GM12875 (cell line): ENCODE data around the gene PRELID3B.

Experiments used
- H3K4me3 ChIP-seq: one replicate; pipeline ENCODE4 v1.5.1; 2011; ENCODE audit warnings: low read depth, low read length, control low read depth
- CTCF ChIP-seq: IDR thresholded peaks from 2 replicates; pipeline ENCODE4 v1.5.1; 2011; ENCODE audit warnings: low read depth, mild to moderate bottlenecking, control low read depth, inconsistent platforms, low read length, moderate library complexity, borderline replicate concordance; ENCODE audit not compliant: insufficient read depth

The PRELID3B gene

GRCh38 chr20:59081036-59081435, 38.5 kb upstream of the PRELID3B start:
- H3K4me3 ChIP-seq, result no peak overlapping the region
- TF ChIP-seq CTCF, result no peak

DNA sequence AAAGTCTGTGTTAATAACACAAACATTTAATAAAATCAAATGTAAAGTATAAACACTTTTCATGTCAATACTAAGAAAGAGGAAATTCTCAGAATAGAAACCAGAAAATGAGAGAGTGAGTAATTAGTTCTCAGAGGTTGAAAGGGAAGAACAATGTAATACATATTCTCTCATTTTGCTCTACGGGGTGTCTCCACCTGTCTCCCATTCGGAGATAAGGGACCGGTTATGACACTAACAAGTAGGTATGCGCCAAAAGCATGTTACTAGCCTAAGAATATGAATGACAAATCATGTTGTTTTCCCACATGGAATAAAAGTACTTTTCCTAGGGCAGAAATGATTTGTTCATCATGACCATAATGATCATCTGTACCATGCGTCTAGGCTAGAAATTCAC, 35.6 kb upstream of the PRELID3B start:
- H3K4me3 ChIP-seq, result no peak overlapping the region
- TF ChIP-seq CTCF, result no peak

DNA sequence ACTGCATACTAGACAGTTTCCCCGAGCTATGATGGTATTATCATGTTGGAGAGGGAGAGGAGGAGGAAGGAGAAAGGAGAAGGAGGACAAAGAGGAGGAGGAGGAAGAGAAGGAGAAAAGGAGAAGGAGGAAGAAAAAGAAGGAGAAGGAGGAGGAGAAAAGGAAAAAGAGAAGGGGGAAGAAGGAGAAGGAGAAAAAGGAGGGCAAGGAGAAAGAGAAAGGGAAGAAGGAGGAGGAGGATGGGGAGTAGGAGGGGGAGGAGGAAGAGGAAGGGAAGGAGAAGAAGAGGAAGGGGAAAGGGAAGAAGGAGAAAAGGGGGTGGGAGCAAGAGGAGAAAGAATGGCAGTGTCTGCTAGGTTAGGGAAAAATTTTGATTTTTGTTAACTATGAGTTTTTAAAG, 35.1 kb upstream of the PRELID3B start:
- no peak for TF ChIP-seq CTCF
- H3K4me3 ChIP-seq, result no peak overlapping the region

- no peak overlapping the region for H3K4me3 ChIP-seq
- TF ChIP-seq CTCF, result no peak
Observed at GRCh38 chr20:59075934-59076508, 33.4 kb upstream of the PRELID3B start.

GRCh38 chr20:59074456-59074855, 31.9 kb upstream of the PRELID3B start:
- TF ChIP-seq CTCF, result no peak
- H3K4me3 ChIP-seq, result no peak overlapping the region

- TF ChIP-seq CTCF, result no peak
- no peak overlapping the region for H3K4me3 ChIP-seq
Observed at GRCh38 chr20:59073582-59073981, 31.0 kb upstream of the PRELID3B start.

DNA sequence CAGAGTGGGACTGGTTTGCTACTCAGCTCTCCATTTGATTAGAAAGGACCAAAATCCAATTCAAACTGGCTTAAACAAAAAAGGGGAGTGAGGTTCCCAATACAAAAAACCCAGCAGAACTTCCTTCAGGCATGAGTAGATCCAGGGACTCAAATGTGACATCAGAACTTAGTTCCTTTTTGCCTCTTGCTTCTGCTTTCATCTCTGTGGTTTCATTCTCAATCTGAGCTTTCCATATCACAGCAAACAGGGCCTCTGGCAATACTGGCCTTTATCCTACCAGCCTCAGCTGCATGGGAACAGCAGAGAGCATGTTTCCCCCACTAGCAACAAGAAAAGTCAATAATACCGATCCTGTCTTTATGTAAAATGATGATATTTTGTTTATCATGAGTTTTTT, 28.6 kb upstream of the PRELID3B start:
- no peak overlapping the region for H3K4me3 ChIP-seq
- no peak for TF ChIP-seq CTCF
